Spleen (tissue), 11 donors: ENCODE results near the gene PPP2R3A. TPM values are rescaled to one million over a fixed set of nuclear protein-coding genes. Genes with fewer than 3 reads are reported as not detected.

Experiments
- DNase-seq: peaks from one replicate; pipeline ENCODE4 v3.0.0-alpha.2; 2020
- H3K27ac ChIP-seq, 8 donors: fragments of 200-600 bp; sonication (generic) in 7 of 8; 1 replicate in 4 of 8; 2 replicates in 4 of 8; pipeline versions ENCODE4 v1.5.0 to v1.8.0; 2016 to 2021; ENCODE audit warnings: inconsistent platforms in 4 of 8, mild to moderate bottlenecking in 4 of 8, moderate library complexity in 1 of 8
- H3K27me3 ChIP-seq, 7 donors: fragments of 200-600 bp; sonication (generic) in 6 of 7; replicated peaks in 1 of 7; 1 replicate in 4 of 7; 2 replicates in 3 of 7; pipeline versions ENCODE4 v1.5.0 to v1.8.0; 2016 to 2021; ENCODE audit warnings: inconsistent platforms in 3 of 7, mild to moderate bottlenecking in 1 of 7
- H3K36me3 ChIP-seq, 6 donors: fragments of 200-600 bp; sonication (generic) in 5 of 6; 1 replicate in 4 of 6; 2 replicates in 2 of 6; pipeline versions ENCODE4 v1.5.0 to v1.8.0; 2016 to 2021; ENCODE audit warnings: inconsistent platforms in 2 of 6
- H3K4me1 ChIP-seq, 6 donors: fragments of 200-600 bp; sonication (generic) in 5 of 6; 1 replicate in 3 of 6; 2 replicates in 3 of 6; pipeline versions ENCODE4 v1.5.0 to v1.8.0; 2016 to 2021; ENCODE audit warnings: inconsistent platforms in 3 of 6
- H3K4me3 ChIP-seq, 8 donors: fragments of 200-600 bp; sonication (generic) in 7 of 8; 1 replicate in 4 of 8; 2 replicates in 4 of 8; pipeline versions ENCODE4 v1.5.0 to v1.8.0; 2016 to 2021; ENCODE audit warnings: inconsistent platforms in 4 of 8, mild to moderate bottlenecking in 4 of 8, moderate library complexity in 2 of 8
- H3K9me3 ChIP-seq, 8 donors: fragments of 200-600 bp; sonication (generic) in 7 of 8; 1 replicate in 4 of 8; 2 replicates in 4 of 8; pipeline versions ENCODE4 v1.5.0 to v1.8.0; 2016 to 2021; ENCODE audit warnings: inconsistent platforms in 4 of 8
- POLR2A ChIP-seq, 3 donors: fragments of 450-650 bp; IDR thresholded peaks; one replicate each; pipeline ENCODE4 v1.5.1; 2017; ENCODE audit warnings: antibody characterized with exemption in 3 of 3, mild to moderate bottlenecking in 1 of 3
- POLR2AphosphoS5 ChIP-seq, 3 donors: sonication (generic); formaldehyde crosslinking; IDR thresholded peaks; one replicate each; pipeline ENCODE4 v1.5.1; 2017; ENCODE audit warnings: antibody characterized with exemption in 3 of 3
- WGBS, 5 donors: extraction: QIAGEN DNeasy Blood & Tissue Kit in 3 of 5; methylation state at CpG; one replicate each; pipeline versions ENCODE4 v1.1.5 to v1.1.7; 2013 to 2018; 5-methylcytosine and 5-hydroxymethylcytosine counted together
- intact Hi-C: fragments of 100-400 bp; cut with DNase I; formaldehyde crosslinking; loops from one replicate; pipeline ENCODE4 v1.15.0; 2023; ENCODE audit warnings: low total_unique reads
- polyA plus RNA-seq, 3 donors: library from polyadenylated mRNA; stranded (reverse); fragments of 200-250 nt; gene quantifications; one replicate each; pipeline ENCODE4 v1.2.1, GENCODE V29; 2013
- total RNA-seq, 7 donors: library from RNA; depleted of rRNA in 3 of 7; stranded (reverse); fragments of >200 nt in 3 of 7; fragmentation: NEBNext Ultra II Directional in 4 of 7; extraction: Animal tissue kit (Norgen Biotek cat#: 25700) in 4 of 7; gene quantifications; one replicate each; pipeline versions ENCODE4 v1.1.0 to v1.2.1, GENCODE V29; 2016 to 2021
- TF ChIP-seq, protein P1 (sequence below), 11 experiments: fragments of 200-600 bp in 7 of 11; fragments of 450-650 bp in 4 of 11; sonication (generic) in 4 of 11; IDR thresholded peaks in 8 of 11; conservative IDR thresholded peaks in 3 of 11; 1 replicate in 7 of 11; 2 replicates in 4 of 11; pipeline versions ENCODE4 v1.4.0 to v1.8.0; 2016 to 2021; ENCODE audit warnings: antibody characterized with exemption in 11 of 11, inconsistent platforms in 4 of 11, mild to moderate bottlenecking in 1 of 11
- donor health status: healthy with polysubstance abuse.
- donor health status: DM: no; HTN: no; CAD: no; lungs with moderate emphysema.
- donor health status: DM: no; HTN: no; CAD: no.
- donor health status: Bipolar disorder and iron deficiency.
- donor health status: healthy.
- donor health status: DM: no; HTN: no; CAD: no.
- donor health status: DM: yes; HTN: yes; CAD: no.

Gene PPP2R3A
- total and polyA plus RNA-seq, 10 donors, result 0.24 to 5.9 (median 3.1) TPM

DNA sequence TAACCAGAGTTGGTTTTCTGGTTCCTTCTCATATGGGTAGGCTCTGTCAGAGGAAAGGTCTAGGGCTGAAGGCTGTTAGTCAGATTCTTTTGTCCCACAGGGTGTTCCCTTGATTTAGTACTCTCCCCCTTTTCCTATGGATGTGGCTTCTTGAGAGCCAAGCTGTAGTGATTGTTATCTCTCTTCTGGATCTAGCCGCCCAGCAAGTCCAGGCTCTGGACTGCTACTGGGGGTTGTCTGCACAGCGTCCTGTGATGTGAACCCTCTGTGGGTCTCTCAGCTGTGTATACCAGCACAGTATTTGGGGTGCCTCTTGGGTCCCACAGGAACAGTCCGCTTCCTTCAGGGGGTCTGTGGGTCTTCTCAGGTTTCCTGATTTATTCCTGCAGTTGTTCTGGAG is 70.8 kb downstream of the PPP2R3A start:
- Histone ChIP-seq H3K36me3 (no peaks in the 10 kb centered on the region), H3K27me3 (no peaks in the 10 kb centered on the region), H3K9me3 (peaks cover 0 to 11% (median 5%) of the 10 kb centered on the region in 8 donors), H3K27ac (no peak overlapping the region), H3K4me3 (no peak overlapping the region), H3K4me1 (no peaks in the 10 kb centered on the region)
- WGBS, 5 donors, result 67 to 96% (median 89%) methylated on average over 3 of the region's 3 CpGs
- intact Hi-C loops, result no loop called here
- no peak for TF ChIP-seq POLR2A (IDR thresholded peaks at IDR 0.05)
- no peak for DNase-seq

GRCh38 chr3:136038668-136039067 is 73.1 kb downstream of the PPP2R3A start:
- DNase-seq, result no peak
- no peaks in the 10 kb centered on the region for H3K27me3 ChIP-seq
- H3K4me3 ChIP-seq, result no peak overlapping the region
- peaks cover 0 to 4% (median 0%) of the 10 kb centered on the region in 8 donors for H3K9me3 ChIP-seq
- no peaks in the 10 kb centered on the region for H3K36me3 ChIP-seq
- no peak overlapping the region for H3K27ac ChIP-seq
- 63 to 83% (median 76%) methylated on average over 2 of the region's 2 CpGs for WGBS, 5 donors
- intact Hi-C loops, result no loop called here
- no peaks in the 10 kb centered on the region for H3K4me1 ChIP-seq
- no peak for TF ChIP-seq POLR2AphosphoS5 (IDR thresholded peaks at IDR 0.05)

DNA sequence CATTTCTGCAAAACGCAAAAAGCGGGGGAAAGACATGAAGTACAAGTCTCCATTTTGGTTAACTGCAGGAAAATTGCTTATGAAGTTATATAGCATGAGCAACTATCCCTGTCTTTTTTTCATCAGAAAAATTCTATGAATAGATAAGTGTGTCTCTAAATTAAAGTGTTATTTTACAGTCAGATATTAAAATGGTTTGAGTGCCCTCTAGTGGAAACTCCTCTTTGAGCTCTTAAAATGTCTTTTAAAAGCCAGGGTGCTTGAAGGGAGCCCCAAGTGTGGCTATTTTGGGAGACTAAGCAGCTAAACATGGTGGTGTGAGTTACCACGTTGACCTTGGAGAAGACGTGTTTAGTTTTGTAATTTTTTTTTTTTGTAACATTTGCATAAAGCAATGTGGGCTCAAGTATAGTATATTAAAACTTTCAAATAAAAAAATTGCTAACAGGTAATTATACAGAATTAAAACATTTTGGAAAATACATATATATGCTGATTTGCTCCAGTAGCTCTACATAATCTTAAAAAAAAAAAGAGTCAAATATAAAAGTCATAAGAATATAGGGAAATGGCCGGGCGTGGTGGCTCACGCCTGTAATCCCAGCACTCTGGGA is 77.2 kb downstream of the PPP2R3A start:
- H3K4me1 ChIP-seq, result no peaks in the 10 kb centered on the region
- intact Hi-C loops, result loop anchor here (5.0 kb wide), 1 partner anchor 135 kb away; no protein-coding TSS in a partner anchor
- H3K9me3 ChIP-seq, result no peaks in the 10 kb centered on the region
- H3K4me3 ChIP-seq, result no peak overlapping the region
- no peak overlapping the region for H3K27ac ChIP-seq
- no peak for DNase-seq
- TF ChIP-seq, protein P1, sequence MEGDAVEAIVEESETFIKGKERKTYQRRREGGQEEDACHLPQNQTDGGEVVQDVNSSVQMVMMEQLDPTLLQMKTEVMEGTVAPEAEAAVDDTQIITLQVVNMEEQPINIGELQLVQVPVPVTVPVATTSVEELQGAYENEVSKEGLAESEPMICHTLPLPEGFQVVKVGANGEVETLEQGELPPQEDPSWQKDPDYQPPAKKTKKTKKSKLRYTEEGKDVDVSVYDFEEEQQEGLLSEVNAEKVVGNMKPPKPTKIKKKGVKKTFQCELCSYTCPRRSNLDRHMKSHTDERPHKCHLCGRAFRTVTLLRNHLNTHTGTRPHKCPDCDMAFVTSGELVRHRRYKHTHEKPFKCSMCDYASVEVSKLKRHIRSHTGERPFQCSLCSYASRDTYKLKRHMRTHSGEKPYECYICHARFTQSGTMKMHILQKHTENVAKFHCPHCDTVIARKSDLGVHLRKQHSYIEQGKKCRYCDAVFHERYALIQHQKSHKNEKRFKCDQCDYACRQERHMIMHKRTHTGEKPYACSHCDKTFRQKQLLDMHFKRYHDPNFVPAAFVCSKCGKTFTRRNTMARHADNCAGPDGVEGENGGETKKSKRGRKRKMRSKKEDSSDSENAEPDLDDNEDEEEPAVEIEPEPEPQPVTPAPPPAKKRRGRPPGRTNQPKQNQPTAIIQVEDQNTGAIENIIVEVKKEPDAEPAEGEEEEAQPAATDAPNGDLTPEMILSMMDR (IDR thresholded peaks at IDR 0.05 in 8 of 11, conservative IDR thresholded peaks at IDR 0.05 in 3 of 11), result peak in 7 of 11 experiments; percentile 25 to 51 (median 34)
- TF ChIP-seq POLR2A (IDR thresholded peaks at IDR 0.05), result no peak
- no peak for TF ChIP-seq POLR2AphosphoS5 (IDR thresholded peaks at IDR 0.05)
- no peaks in the 10 kb centered on the region for H3K36me3 ChIP-seq
- 71 to 77% (median 73%) methylated on average over 7 of the region's 7 CpGs for WGBS, 5 donors
- H3K27me3 ChIP-seq, result no peaks in the 10 kb centered on the region

GRCh38 chr3:136044980-136045745 is 79.6 kb downstream of the PPP2R3A start:
- intact Hi-C loops, result loop anchor here (5.0 kb wide), 1 partner anchor 138 kb away; no protein-coding TSS in a partner anchor

DNA sequence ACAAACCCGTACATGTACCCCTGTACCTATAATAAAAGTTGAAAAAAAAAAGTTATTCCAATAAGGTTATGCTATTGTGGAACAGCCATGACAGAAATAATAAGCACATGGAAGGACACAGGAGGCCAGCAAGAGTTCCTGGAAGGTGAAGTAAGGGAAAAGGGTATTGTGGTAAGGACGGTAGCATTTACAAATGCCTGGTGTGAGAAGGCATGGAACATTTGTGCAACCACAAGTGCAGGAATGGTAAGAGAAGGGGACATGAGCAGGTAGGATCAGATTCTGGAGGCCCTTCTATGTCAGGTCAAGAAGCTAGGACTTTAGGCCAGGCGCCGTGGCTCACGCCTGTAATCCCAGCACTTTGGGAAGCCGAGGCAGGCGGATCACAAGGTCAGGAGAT is 82.5 kb downstream of the PPP2R3A start:
- TF ChIP-seq, protein P1 (IDR thresholded peaks at IDR 0.05 in 8 of 11, conservative IDR thresholded peaks at IDR 0.05 in 3 of 11), result no peak
- TF ChIP-seq POLR2A (IDR thresholded peaks at IDR 0.05) (no peak), POLR2AphosphoS5 (IDR thresholded peaks at IDR 0.05) (no peak)
- Histone ChIP-seq H3K36me3 (no peaks in the 10 kb centered on the region), H3K27ac (no peak overlapping the region), H3K27me3 (no peaks in the 10 kb centered on the region), H3K4me1 (no peaks in the 10 kb centered on the region), H3K4me3 (no peak overlapping the region), H3K9me3 (no peaks in the 10 kb centered on the region)
- intact Hi-C loops, result no loop called here
- no peak for DNase-seq
- 92 to 97% (median 96%) methylated on average over 7 of the region's 7 CpGs for WGBS, 5 donors

More at GRCh38 chr3:136044980-136045745, 79.6 kb downstream of the PPP2R3A start:
- no peaks in the 10 kb centered on the region for H3K36me3 ChIP-seq
- H3K27me3 ChIP-seq, result no peaks in the 10 kb centered on the region
- H3K27ac ChIP-seq, result no peak overlapping the region
- H3K4me3 ChIP-seq, result no peak overlapping the region
- no peak for DNase-seq
- H3K9me3 ChIP-seq, result no peaks in the 10 kb centered on the region
- no peak for TF ChIP-seq POLR2A (IDR thresholded peaks at IDR 0.05)
- 83 to 96% (median 91%) methylated on average over 4 to 7 of the region's 7 CpGs for WGBS, 5 donors
- no peaks in the 10 kb centered on the region for H3K4me1 ChIP-seq
